ENCODE data around the gene VARS2.
"Not testable (repeated sequence)": the region's sequence is repeated elsewhere in the genome, so short reads cannot be mapped to it uniquely, and the experiment has no call there.

VARS2 gene

GRCh38 chr6:30914076-30914853, at the start of gene VARS2:
VARS2 (plus strand) TSS chr6:30914238; CDS start chr6:30914837, 599 bp downstream.
- peak; percentile 43 to 71 for DNase-seq (ENCODE audit: extremely low read depth in 1 of 2, low read depth in 1 of 2)

GRCh38 chr6:30864325-30864724, 49.7 kb upstream of the VARS2 start:
- no peak for DNase-seq (ENCODE audit: extremely low read depth in 1 of 2, low read depth in 1 of 2)

GRCh38 chr6:30869241-30869749, 44.7 kb upstream of the VARS2 start:
- DNase-seq (ENCODE audit: extremely low read depth in 1 of 2, low read depth in 1 of 2), result not testable (repeated sequence)

- DNase-seq (ENCODE audit: extremely low read depth in 1 of 2, low read depth in 1 of 2), result no peak
These were observed 43.5 kb upstream of the VARS2 start for GRCh38 chr6:30870546-30870945.

GRCh38 chr6:30871592-30872183, 42.4 kb upstream of the VARS2 start:
- DNase-seq (ENCODE audit: extremely low read depth in 1 of 2, low read depth in 1 of 2), result no peak

GRCh38 chr6:30873137-30873640, 40.8 kb upstream of the VARS2 start:
- no peak for DNase-seq (ENCODE audit: extremely low read depth in 1 of 2, low read depth in 1 of 2)

GRCh38 chr6:30873795-30874194, 40.2 kb upstream of the VARS2 start:
- not testable (repeated sequence) for DNase-seq (ENCODE audit: extremely low read depth in 1 of 2, low read depth in 1 of 2)

GRCh38 chr6:30875244-30876038, 38.6 kb upstream of the VARS2 start:
- no peak for DNase-seq (ENCODE audit: extremely low read depth in 1 of 2, low read depth in 1 of 2)

- DNase-seq (ENCODE audit: extremely low read depth in 1 of 2, low read depth in 1 of 2), result no peak
These were observed 37.9 kb upstream of the VARS2 start for GRCh38 chr6:30876039-30876730.

- peak; percentile 43 to 58 for DNase-seq (ENCODE audit: extremely low read depth in 1 of 2, low read depth in 1 of 2)
These were observed 36.4 kb upstream of the VARS2 start for GRCh38 chr6:30877419-30878262.

GRCh38 chr6:30879684-30880427, 34.2 kb upstream of the VARS2 start:
- DNase-seq (ENCODE audit: extremely low read depth in 1 of 2, low read depth in 1 of 2), result no peak

GRCh38 chr6:30880698-30881252, 33.3 kb upstream of the VARS2 start:
- no peak for DNase-seq (ENCODE audit: extremely low read depth in 1 of 2, low read depth in 1 of 2)

- DNase-seq (ENCODE audit: extremely low read depth in 1 of 2, low read depth in 1 of 2), result no peak
These were observed 32.4 kb upstream of the VARS2 start for GRCh38 chr6:30881392-30882203.

GRCh38 chr6:30882204-30882758, 31.8 kb upstream of the VARS2 start:
- DNase-seq (ENCODE audit: extremely low read depth in 1 of 2, low read depth in 1 of 2), result no peak

GRCh38 chr6:30882759-30883684, 31.0 kb upstream of the VARS2 start:
- no peak for DNase-seq (ENCODE audit: extremely low read depth in 1 of 2, low read depth in 1 of 2)

- DNase-seq (ENCODE audit: extremely low read depth in 1 of 2, low read depth in 1 of 2), result peak in 1 of 2 donors; percentile 28
These were observed 30.1 kb upstream of the VARS2 start, which contains the start of gene DDR1 for GRCh38 chr6:30883685-30884520. DDR1 (plus strand) TSS chr6:30884519; CDS start chr6:30888730, 4,211 bp downstream.

All from activated CD8-positive, alpha-beta memory T cell treated with anti-CD3 and anti-CD28 coated beads for 1 hour (primary cell).